HepG2 (cell line): Measurements from ENCODE around the gene POP7. TPM values are rescaled to one million over a fixed set of nuclear protein-coding genes. Genes with fewer than 3 reads are reported as not detected.

Experiments
- BRD4 ChIP-seq: sonication (generic); formaldehyde crosslinking; IDR thresholded peaks from 2 replicates; pipeline ENCODE4 v1.4.0; 2020; ENCODE audit warnings: missing genetic modification reagents
- FOXC1 ChIP-seq: sonication (generic); formaldehyde crosslinking; IDR thresholded peaks from 2 replicates; pipeline ENCODE4 v1.8.0; 2022; ENCODE audit warnings: mild to moderate bottlenecking, missing genetic modification reagents, borderline replicate concordance
- KDM4B ChIP-seq: sonication (generic); formaldehyde crosslinking; IDR thresholded peaks from 2 replicates; pipeline ENCODE4 v1.4.0; 2020; ENCODE audit warnings: missing genetic modification reagents
- NBN ChIP-seq: fragments of 450-650 bp; conservative IDR thresholded peaks from 2 replicates; pipeline ENCODE4 v1.6.1; 2017
- PAXIP1 ChIP-seq: sonication (generic); formaldehyde crosslinking; conservative IDR thresholded peaks from 2 replicates; pipeline ENCODE4 v1.4.0; 2020; ENCODE audit warnings: mild to moderate bottlenecking, missing genetic modification reagents, moderate library complexity
- POLR2AphosphoS5 ChIP-seq: IDR thresholded peaks from 2 replicates; pipeline ENCODE4 v1.6.1; 2012; ENCODE audit warnings: low read depth, low read length
- RNF219 ChIP-seq: sonication (generic); formaldehyde crosslinking; IDR thresholded peaks from 2 replicates; pipeline ENCODE4 v1.5.0; 2020; ENCODE audit warnings: mild to moderate bottlenecking, missing genetic modification reagents
- SAP130 ChIP-seq: IDR thresholded peaks from 2 replicates; pipeline ENCODE4 v1.6.1; 2016; ENCODE audit warnings: low read depth
- SP1 ChIP-seq, 2 experiments: fragments of 450-650 bp in 1 of 2; sonication (generic) in 1 of 2; formaldehyde crosslinking in 1 of 2; IDR thresholded peaks; 2 replicates each; pipeline versions ENCODE4 v1.4.0 to v1.6.1; 2016 to 2020; ENCODE audit warnings: missing genetic modification reagents in 1 of 2
- TEAD3 ChIP-seq: optimal IDR thresholded peaks from 2 replicates; pipeline ENCODE3; 2016; ENCODE audit warnings: borderline replicate concordance
- TFAP4 ChIP-seq: sonication (generic); IDR thresholded peaks from 2 replicates; pipeline ENCODE4 v1.6.1; 2016; ENCODE audit warnings: low read depth, borderline replicate concordance
- ZFX ChIP-seq: sonication (generic); formaldehyde crosslinking; IDR thresholded peaks from 2 replicates; pipeline ENCODE4 v1.4.0; 2020; ENCODE audit warnings: mild to moderate bottlenecking, low read depth, missing genetic modification reagents, moderate library complexity
- ZNF124 ChIP-seq: sonication (generic); formaldehyde crosslinking; IDR thresholded peaks from 2 replicates; pipeline ENCODE4 v1.4.0; 2020; ENCODE audit warnings: missing genetic modification reagents
- ZNF234 ChIP-seq: sonication (generic); formaldehyde crosslinking; conservative IDR thresholded peaks from 2 replicates; pipeline ENCODE4 v1.5.1; 2020; ENCODE audit warnings: mild to moderate bottlenecking, missing genetic modification reagents
- ZNF33B ChIP-seq: sonication (generic); formaldehyde crosslinking; IDR thresholded peaks from 2 replicates; pipeline ENCODE4 v1.5.1; 2020; ENCODE audit warnings: mild to moderate bottlenecking, missing genetic modification reagents
- ZNF629 ChIP-seq: sonication (generic); formaldehyde crosslinking; conservative IDR thresholded peaks from 2 replicates; pipeline ENCODE4 v1.5.0; 2020; ENCODE audit warnings: missing genetic modification reagents
- ZNF7 ChIP-seq: IDR thresholded peaks from 2 replicates; pipeline ENCODE4 v1.6.1; 2016; ENCODE audit warnings: missing biosample characterization, missing genetic modification reagents
- polyA plus RNA-seq, 8 experiments: library from polyadenylated mRNA; depleted of rRNA in 3 of 8; stranded (reverse) in 7 of 8; unstranded in 1 of 8; fragments of >200 nt; fragmentation: Illumina TruSeq in 4 of 8; extraction: Trizol in 4 of 8; gene quantifications; 2 replicates each; pipeline versions ENCODE4 v1.2.1 to v1.2.3, GENCODE V29; 2011 to 2016; ENCODE audit warnings: low read depth in 4 of 8, missing spikeins in 1 of 8, mixed read lengths in 1 of 8; ENCODE audit not compliant: insufficient read depth in 1 of 8
- total RNA-seq, 5 experiments: library from RNA; depleted of rRNA; stranded (reverse); fragments of >200 nt; fragmentation: Illumina TruSeq; extraction: Trizol; gene quantifications; 2 replicates each; pipeline ENCODE4 v1.2.3, GENCODE V29; 2016; ENCODE audit warnings: low read depth in 1 of 5
- TF ChIP-seq, protein P1 (sequence below): sonication (generic); formaldehyde crosslinking; IDR thresholded peaks from 2 replicates; pipeline ENCODE4 v1.5.1; 2020; ENCODE audit warnings: mild to moderate bottlenecking, moderate library complexity, missing genetic modification reagents
- TF ChIP-seq, protein P2 (sequence below): sonication (generic); formaldehyde crosslinking; IDR thresholded peaks from 2 replicates; pipeline ENCODE4 v1.4.0; 2020; ENCODE audit warnings: missing genetic modification reagents, borderline replicate concordance

POP7 gene
- total and polyA plus RNA-seq, 2 of the 13 experiments (the other 11 are each of a cell fraction or from before 2014, with no cell fraction given): 63.9 to 91.1 TPM

GRCh38 chr7:100726996-100727761, 21.3 kb downstream of the POP7 start (continued):
- TF ChIP-seq RNF219 (CRISPR knock-in tag) (no peak), SAP130 (CRISPR knock-in tag) (peak; percentile 74), PAXIP1 (CRISPR knock-in tag) (0 out of 2 replicates have a peak, but pooled peaks have one; percentile 26), KDM4B (no peak), ZNF124 (CRISPR knock-in tag) (no peak), ZNF629 (CRISPR knock-in tag) (peak; percentile 93), ZNF33B (no peak), SP1 (IDR thresholded peaks at IDR 0.05) (no peak), SP1 (CRISPR knock-in tag; IDR thresholded peaks at IDR 0.05) (no peak), FOXC1 (CRISPR knock-in tag) (no peak), TFAP4 (no peak; the same call in 1 of the 2 replicates), ZNF234 (CRISPR knock-in tag) (no peak), TEAD3 (CRISPR knock-in tag) (peak; percentile 27), ZFX (CRISPR knock-in tag) (no peak), BRD4 (no peak), POLR2AphosphoS5 (no peak), ZNF7 (CRISPR knock-in tag) (peak; percentile 94), NBN (no peak)
- TF ChIP-seq, protein P1, sequence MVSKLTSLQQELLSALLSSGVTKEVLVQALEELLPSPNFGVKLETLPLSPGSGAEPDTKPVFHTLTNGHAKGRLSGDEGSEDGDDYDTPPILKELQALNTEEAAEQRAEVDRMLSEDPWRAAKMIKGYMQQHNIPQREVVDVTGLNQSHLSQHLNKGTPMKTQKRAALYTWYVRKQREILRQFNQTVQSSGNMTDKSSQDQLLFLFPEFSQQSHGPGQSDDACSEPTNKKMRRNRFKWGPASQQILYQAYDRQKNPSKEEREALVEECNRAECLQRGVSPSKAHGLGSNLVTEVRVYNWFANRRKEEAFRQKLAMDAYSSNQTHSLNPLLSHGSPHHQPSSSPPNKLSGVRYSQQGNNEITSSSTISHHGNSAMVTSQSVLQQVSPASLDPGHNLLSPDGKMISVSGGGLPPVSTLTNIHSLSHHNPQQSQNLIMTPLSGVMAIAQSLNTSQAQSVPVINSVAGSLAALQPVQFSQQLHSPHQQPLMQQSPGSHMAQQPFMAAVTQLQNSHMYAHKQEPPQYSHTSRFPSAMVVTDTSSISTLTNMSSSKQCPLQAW (CRISPR knock-in tag): peak; percentile 42; the same call in 1 of the 2 replicates
- TF ChIP-seq, protein P2, sequence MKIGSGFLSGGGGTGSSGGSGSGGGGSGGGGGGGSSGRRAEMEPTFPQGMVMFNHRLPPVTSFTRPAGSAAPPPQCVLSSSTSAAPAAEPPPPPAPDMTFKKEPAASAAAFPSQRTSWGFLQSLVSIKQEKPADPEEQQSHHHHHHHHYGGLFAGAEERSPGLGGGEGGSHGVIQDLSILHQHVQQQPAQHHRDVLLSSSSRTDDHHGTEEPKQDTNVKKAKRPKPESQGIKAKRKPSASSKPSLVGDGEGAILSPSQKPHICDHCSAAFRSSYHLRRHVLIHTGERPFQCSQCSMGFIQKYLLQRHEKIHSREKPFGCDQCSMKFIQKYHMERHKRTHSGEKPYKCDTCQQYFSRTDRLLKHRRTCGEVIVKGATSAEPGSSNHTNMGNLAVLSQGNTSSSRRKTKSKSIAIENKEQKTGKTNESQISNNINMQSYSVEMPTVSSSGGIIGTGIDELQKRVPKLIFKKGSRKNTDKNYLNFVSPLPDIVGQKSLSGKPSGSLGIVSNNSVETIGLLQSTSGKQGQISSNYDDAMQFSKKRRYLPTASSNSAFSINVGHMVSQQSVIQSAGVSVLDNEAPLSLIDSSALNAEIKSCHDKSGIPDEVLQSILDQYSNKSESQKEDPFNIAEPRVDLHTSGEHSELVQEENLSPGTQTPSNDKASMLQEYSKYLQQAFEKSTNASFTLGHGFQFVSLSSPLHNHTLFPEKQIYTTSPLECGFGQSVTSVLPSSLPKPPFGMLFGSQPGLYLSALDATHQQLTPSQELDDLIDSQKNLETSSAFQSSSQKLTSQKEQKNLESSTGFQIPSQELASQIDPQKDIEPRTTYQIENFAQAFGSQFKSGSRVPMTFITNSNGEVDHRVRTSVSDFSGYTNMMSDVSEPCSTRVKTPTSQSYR (CRISPR knock-in tag): peak; percentile 13; the same call in 1 of the 2 replicates
